ENCODE results near the gene PPM1J. TPM values are rescaled to one million over a fixed set of nuclear protein-coding genes. Genes with fewer than 3 reads are reported as not detected.
A peak's percentile ranks its signal among the peaks of the same experiment; 100 is the strongest.

PPM1J gene, protein sequence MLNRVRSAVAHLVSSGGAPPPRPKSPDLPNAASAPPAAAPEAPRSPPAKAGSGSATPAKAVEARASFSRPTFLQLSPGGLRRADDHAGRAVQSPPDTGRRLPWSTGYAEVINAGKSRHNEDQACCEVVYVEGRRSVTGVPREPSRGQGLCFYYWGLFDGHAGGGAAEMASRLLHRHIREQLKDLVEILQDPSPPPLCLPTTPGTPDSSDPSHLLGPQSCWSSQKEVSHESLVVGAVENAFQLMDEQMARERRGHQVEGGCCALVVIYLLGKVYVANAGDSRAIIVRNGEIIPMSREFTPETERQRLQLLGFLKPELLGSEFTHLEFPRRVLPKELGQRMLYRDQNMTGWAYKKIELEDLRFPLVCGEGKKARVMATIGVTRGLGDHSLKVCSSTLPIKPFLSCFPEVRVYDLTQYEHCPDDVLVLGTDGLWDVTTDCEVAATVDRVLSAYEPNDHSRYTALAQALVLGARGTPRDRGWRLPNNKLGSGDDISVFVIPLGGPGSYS
- not detected for total RNA-seq

DNA sequence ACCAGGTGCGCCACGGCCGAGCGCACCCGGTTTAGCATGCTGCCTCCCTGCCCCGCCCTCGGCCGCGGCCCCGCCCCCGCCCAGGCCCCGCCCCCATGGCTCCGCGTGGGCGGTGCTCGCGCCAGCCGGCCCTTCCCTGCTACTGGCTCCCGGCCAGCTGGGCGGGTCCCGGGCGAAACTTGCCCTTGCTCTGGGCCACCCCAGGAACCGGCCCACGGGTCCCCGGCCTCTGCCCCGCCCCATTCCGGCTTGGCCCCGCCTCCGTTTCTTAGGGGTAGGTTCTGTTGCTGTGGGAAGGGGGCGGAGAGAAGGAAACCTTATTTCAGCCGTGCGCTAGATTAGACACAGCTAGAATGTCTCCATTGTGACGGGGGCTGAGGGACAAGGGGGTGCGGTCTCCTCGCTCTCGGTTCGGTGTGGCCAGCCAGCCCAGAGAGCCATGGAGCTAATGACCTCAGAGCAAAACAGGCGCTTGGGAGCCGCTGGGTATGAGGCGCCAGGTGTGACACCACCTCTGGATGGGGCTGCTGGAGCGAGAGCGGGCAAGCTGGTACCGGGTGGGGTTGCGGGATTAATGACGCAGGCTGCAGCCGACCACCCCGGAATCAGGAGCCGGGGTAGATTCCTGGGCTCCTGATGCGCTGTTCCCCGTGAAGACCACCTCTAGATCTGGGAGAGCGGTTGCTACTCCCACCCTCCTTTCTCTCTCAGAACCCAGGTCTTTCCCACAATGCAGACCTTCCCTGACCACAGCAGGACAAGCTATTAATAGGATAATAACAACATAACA lies at the start of gene PPM1J:
PPM1J (minus strand) TSS at position 69 of the 790 bp plus-strand sequence; CDS start at position 38, 31 bp downstream.
- Mint-ChIP-seq H3K27me3 (peaks cover 0 to 9% of the 10 kb centered on the region in 2 donors), H3K36me3 (no peaks in the 10 kb centered on the region), H3K4me1 (ENCODE audit: low read depth in 2 of 2) (peaks cover 15 to 29% of the 10 kb centered on the region in 2 donors), H3K27ac (peak within 1 kb of the TSS; percentile 40 to 75), H3K9me3 (no peaks in the 10 kb centered on the region), H3K4me3 (peak within 1 kb of the TSS; percentile 84)
- DNase-seq (ENCODE audit: low spot score) (peak; percentile 100), ATAC-seq (peak; percentile 96)

DNA sequence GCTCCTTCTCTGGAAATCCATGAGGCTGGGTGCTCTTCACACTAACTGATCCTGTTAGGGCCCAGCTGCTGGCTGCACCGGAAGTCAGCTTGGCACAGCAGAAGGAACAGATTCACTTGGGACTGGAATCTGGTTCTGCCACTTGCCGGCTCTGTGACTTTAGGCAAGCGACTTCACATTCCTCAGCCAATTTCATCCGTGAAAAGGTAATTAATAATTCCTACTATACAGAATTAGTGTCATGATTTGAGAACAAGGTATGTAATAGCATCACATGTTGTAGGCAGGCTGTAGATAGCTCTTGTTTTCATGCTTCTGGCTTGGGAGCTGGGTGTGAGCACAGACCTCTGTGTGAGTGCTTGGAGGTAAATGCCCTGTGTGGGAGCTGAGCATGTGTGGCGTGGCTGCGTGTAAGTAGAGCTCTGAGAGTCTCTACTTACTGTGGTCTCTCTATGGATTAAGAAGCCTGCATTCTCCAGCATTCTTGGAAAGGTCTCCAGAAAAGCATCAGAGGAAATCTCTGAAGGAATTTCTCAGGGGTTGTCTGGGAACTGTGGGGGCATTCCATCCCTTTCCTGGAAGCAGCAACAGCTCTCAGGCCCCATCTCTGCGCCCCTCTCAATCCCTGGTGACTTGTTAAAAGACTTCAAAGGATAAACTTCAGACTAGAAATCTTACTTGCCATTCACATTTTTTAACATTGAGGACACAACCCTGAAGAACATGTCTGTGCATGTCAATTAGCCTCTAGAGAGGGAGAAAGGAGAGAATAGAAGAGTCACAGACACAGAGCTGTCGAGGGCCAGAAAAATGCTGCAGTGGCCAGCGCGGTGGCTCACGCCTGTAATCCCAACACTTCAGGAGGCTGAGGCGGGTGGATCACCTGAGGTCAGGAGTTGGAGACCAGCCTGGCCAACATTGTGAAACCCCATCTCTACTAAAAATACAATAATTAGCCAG lies 47.7 kb upstream of the PPM1J start:
- H3K9me3 Mint-ChIP-seq, result no peaks in the 10 kb centered on the region
- H3K27ac Mint-ChIP-seq, result no peak overlapping the region
- H3K4me3 Mint-ChIP-seq, result no peak overlapping the region
- H3K36me3 Mint-ChIP-seq, result no peaks in the 10 kb centered on the region
- peaks cover 0 to 6% of the 10 kb centered on the region in 2 donors for H3K4me1 Mint-ChIP-seq (ENCODE audit: low read depth in 2 of 2)
- ATAC-seq, result no peak
- peaks cover 7 to 12% of the 10 kb centered on the region in 2 donors for H3K27me3 Mint-ChIP-seq
- DNase-seq (ENCODE audit: low spot score), result no peak

DNA sequence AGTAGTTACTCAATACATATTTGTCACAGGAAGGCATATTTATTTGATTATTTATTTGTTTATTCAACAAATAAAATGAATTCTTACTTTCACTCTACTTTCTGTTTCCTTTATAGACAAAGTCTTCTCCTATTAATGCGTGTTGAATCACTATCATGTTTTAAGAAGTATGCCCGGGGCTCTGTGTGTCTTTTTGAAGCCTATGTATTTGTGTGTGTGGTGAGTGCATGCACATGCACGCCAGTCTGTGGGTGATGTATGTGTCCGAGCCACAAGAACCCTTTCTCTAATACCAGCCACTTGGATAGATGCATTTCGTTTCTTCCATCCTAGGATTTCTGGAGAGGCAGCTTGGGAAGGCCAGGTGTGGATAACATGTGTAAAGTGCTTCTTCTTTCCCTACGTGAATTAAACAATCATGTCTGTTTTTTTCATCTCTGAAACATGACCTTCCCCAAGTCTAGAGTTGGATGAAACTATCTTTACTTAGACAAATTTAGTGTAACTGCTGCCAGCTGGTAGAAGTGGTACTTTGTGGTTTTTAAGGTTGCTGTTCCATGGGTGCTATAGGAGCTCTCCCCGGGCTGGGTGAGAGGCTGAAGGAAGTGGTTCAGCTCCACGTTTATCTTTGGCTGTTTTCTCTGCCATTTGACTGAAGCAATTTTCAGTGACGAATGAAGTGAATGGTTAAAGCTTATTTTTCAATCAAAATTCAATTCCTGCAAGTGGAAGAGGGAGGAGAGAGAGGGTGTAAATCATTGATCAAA lies 46.8 kb upstream of the PPM1J start:
- no peaks in the 10 kb centered on the region for H3K36me3 Mint-ChIP-seq
- H3K4me1 Mint-ChIP-seq (ENCODE audit: low read depth in 2 of 2), result peaks cover 0 to 6% of the 10 kb centered on the region in 2 donors
- H3K27me3 Mint-ChIP-seq, result peaks cover 7 to 12% of the 10 kb centered on the region in 2 donors
- no peak overlapping the region for H3K27ac Mint-ChIP-seq
- no peak for DNase-seq (ENCODE audit: low spot score)
- no peaks in the 10 kb centered on the region for H3K9me3 Mint-ChIP-seq
- H3K4me3 Mint-ChIP-seq, result no peak overlapping the region
- no peak for ATAC-seq

DNA sequence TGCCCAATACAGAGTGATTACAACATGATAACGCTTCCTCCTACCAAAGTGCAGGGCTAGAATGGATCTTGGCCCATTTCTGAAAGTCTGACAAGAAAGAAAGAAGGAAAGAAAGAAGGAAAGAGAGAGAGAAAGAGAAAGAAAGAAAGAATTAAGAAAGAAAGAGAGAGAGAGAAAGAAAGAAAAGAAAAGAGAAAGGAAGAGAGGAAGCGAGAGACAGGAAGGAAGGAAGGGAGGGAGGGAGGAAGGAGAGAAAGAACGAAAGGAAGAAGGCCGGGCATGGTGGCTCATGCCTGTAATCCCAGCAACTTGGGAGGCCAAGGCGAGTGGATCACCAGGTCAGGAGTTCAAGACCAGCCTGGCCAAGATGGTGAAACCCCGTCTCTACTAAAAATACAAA lies 44.1 kb upstream of the PPM1J start:
- no peaks in the 10 kb centered on the region for H3K9me3 Mint-ChIP-seq
- no peak for ATAC-seq
- H3K4me1 Mint-ChIP-seq (ENCODE audit: low read depth in 2 of 2), result peaks cover 0 to 6% of the 10 kb centered on the region in 2 donors
- H3K4me3 Mint-ChIP-seq, result no peak overlapping the region
- no peak for DNase-seq (ENCODE audit: low spot score)
- peaks cover 3% of the 10 kb centered on the region for H3K36me3 Mint-ChIP-seq
- peaks cover 8 to 10% of the 10 kb centered on the region in 2 donors for H3K27me3 Mint-ChIP-seq
- no peak overlapping the region for H3K27ac Mint-ChIP-seq

DNA sequence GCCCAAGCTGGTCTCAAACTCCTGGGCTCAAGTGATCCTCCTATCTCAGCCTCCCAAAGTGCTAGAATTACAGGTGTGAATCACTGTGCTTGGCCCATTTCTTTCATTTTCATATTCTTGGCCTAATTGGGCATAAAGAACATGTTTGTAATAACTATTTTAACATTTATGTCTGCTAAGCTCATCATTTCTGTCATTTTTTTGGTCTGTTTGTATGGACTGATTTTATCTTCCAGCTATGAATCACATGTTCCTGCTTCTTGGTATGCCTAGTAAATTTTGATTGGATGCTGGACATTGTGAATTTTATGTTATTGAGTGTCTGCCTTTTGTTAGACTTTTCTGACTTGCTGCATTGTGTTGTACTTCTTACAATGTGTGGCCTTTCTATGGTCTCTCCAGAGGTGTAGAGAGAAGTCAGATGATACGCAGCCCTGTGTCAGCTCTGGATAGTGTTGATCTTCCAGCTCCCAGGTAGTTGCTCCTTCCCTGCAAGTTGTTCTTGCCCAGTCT lies 39.0 kb upstream of the PPM1J start:
- Mint-ChIP-seq H3K4me3 (no peak overlapping the region), H3K27ac (no peak overlapping the region), H3K9me3 (no peaks in the 10 kb centered on the region), H3K27me3 (peaks cover 14 to 36% of the 10 kb centered on the region in 2 donors), H3K36me3 (peaks cover 5% of the 10 kb centered on the region), H3K4me1 (ENCODE audit: low read depth in 2 of 2) (no peaks in the 10 kb centered on the region)
- DNase-seq (ENCODE audit: low spot score) (no peak), ATAC-seq (no peak)

DNA sequence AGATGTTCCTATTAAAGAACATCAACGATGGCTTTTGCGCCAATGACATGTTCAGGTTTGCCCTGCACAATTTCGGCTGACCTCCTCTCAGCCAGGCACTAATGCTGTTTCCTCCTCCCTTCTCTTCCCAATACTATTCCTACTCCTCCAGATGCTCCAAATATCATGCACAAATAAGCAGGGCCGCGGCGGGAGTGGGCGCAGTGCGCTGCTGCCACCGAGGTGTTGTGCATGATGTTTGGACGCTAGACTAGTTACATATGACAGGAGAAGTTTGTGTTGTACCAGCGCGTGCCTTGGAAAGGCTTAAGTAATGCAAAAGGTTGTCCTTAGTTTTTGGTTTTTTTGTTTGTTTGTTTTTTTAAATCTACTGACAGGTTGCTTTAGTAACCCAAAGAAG lies 33.3 kb upstream of the PPM1J start:
- H3K36me3 Mint-ChIP-seq, result no peaks in the 10 kb centered on the region
- ATAC-seq (no peak), DNase-seq (ENCODE audit: low spot score) (no peak)
- no peaks in the 10 kb centered on the region for H3K9me3 Mint-ChIP-seq
- H3K27me3 Mint-ChIP-seq, result peaks cover 32 to 45% of the 10 kb centered on the region in 2 donors
- peaks cover 0 to 4% of the 10 kb centered on the region in 2 donors for H3K4me1 Mint-ChIP-seq (ENCODE audit: low read depth in 2 of 2)
- H3K27ac Mint-ChIP-seq, result no peak overlapping the region
- no peak overlapping the region for H3K4me3 Mint-ChIP-seq

DNA sequence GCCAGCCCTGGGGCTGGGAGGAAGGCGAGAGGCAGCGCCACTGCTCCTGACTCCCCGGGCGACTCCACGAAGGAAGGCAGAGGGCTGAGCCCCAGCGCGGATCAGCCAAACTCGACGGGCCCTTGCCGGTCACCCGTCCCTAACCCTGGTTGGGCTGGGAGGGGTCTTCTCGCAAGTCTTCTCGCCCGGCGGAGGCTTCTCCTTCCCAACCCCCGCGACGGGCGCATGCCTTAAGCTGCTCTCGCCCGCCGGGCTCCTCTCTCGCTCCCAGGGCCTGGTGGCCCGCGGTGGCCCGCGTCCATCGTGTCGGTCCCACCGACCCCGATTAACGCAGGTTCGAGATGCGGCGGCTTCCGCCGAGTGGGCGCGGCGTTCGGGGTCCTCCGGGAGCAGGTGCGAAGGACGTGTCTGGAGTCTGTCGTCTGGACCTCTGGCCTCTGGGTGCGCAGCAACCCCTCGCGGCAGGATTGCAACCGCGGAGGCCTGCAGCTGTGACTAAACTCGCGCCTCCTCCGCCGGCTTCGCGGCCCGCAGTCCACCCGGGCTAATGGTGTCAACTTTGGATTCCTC lies 29.0 kb upstream of the PPM1J start:
- no peak overlapping the region for H3K27ac Mint-ChIP-seq
- DNase-seq (ENCODE audit: low spot score) (no peak), ATAC-seq (peak; percentile 46 to 61)
- H3K4me1 Mint-ChIP-seq (ENCODE audit: low read depth in 2 of 2), result peaks cover 0 to 4% of the 10 kb centered on the region in 2 donors
- H3K4me3 Mint-ChIP-seq, result no peak overlapping the region
- H3K36me3 Mint-ChIP-seq, result no peaks in the 10 kb centered on the region
- no peaks in the 10 kb centered on the region for H3K9me3 Mint-ChIP-seq
- H3K27me3 Mint-ChIP-seq, result peaks cover 50 to 57% of the 10 kb centered on the region in 2 donors

DNA sequence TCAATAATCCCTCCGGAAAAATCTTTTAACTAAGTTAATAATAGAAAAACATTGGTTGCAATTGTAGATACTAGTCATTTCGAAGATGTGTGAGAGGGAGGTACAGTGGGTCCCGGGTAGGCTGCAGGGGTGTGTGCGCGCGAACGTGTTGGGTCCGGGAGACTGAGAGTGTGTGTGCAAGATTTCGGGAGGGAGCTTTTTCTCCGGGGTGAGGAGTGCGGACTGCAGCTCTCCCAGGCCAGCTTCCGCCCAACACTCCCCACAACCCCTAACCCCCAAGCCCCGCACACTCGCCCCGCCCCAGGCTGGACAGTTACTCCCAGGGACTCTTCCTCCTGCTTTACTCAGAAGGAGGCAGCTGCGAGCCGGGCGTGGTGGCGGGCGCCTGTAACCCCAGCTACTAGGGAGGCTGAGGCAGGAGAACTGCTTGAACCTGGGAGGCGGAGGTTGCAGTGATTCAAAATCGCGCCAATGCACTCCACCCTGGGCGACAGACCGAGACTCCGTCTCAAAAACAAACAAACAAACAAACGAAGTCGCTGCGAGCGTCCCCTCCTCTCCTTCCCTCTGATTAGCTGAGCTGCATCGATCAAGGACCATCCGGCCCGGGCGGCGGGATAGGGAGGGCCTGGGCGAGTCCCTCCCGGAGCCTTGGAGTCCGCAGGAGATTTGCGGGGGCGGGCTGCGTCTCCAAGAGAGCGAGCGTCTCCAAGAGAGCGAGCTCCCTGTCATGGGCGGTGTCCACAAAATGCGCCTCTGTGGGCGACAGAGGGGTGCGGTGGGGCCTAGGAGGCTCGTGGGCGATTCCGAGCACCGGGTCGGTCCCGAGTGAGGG lies 28.3 kb upstream of the PPM1J start:
- H3K9me3 Mint-ChIP-seq, result no peaks in the 10 kb centered on the region
- peaks cover 51 to 57% of the 10 kb centered on the region in 2 donors for H3K27me3 Mint-ChIP-seq
- H3K4me3 Mint-ChIP-seq, result no peak overlapping the region
- peaks cover 0 to 4% of the 10 kb centered on the region in 2 donors for H3K4me1 Mint-ChIP-seq (ENCODE audit: low read depth in 2 of 2)
- DNase-seq (ENCODE audit: low spot score) (no peak), ATAC-seq (peak in 1 of 2 donors; percentile 52)
- no peaks in the 10 kb centered on the region for H3K36me3 Mint-ChIP-seq
- H3K27ac Mint-ChIP-seq, result no peak overlapping the region

DNA sequence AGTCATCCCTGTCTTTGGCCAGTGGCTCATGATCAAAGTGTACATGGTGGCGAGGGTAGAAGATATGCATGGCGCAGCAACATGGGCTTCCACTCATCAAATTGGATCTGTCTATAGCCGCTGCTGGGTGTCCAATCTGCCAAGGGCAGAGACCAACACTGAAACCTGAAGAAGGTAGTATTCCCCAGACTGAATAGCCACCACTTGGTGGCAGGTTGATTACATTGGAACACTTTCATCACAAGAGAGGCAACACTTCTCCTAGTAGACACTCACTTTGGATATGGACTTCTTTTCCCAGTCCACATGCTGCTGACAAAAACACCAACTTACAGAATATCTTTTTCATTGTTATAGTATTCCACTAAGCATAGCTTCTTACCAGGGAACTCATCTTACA lies 22.4 kb upstream of the PPM1J start:
- H3K4me1 Mint-ChIP-seq (ENCODE audit: low read depth in 2 of 2), result no peaks in the 10 kb centered on the region
- ATAC-seq, result peak in 1 of 2 donors; percentile 43

DNA sequence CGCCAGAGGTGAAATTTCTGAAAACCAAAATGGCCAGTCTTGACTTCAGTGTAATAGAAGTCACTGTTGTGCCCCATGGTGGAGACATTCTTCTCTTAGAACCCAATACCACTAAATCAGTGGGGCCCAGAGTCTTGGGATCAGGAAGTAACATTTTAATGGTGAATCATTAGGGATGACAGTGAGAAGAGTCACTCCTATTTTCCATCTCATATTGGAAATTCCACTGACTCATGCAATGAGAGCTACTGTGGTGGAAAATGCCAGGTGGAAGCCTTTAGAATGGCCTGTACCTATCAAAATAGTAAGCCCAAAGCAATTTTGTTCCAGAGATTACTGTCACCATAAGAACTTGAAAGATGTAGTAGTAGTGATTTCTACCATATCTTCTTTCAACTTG lies 20.6 kb upstream of the PPM1J start:
- no peak for ATAC-seq
- H3K4me1 Mint-ChIP-seq (ENCODE audit: low read depth in 2 of 2), result no peaks in the 10 kb centered on the region
- H3K27me3 Mint-ChIP-seq, result peaks cover 31 to 39% of the 10 kb centered on the region in 2 donors
- H3K27ac Mint-ChIP-seq, result no peak overlapping the region
- no peaks in the 10 kb centered on the region for H3K36me3 Mint-ChIP-seq
- no peak overlapping the region for H3K4me3 Mint-ChIP-seq
- no peak for DNase-seq (ENCODE audit: low spot score)
- H3K9me3 Mint-ChIP-seq, result no peaks in the 10 kb centered on the region

More for the DNA sequence above, 22.4 kb upstream of the PPM1J start:
- H3K27ac Mint-ChIP-seq, result no peak overlapping the region
- H3K36me3 Mint-ChIP-seq, result no peaks in the 10 kb centered on the region
- no peaks in the 10 kb centered on the region for H3K9me3 Mint-ChIP-seq
- H3K4me3 Mint-ChIP-seq, result no peak overlapping the region
- peaks cover 39 to 45% of the 10 kb centered on the region in 2 donors for H3K27me3 Mint-ChIP-seq
- DNase-seq (ENCODE audit: low spot score), result no peak

DNA sequence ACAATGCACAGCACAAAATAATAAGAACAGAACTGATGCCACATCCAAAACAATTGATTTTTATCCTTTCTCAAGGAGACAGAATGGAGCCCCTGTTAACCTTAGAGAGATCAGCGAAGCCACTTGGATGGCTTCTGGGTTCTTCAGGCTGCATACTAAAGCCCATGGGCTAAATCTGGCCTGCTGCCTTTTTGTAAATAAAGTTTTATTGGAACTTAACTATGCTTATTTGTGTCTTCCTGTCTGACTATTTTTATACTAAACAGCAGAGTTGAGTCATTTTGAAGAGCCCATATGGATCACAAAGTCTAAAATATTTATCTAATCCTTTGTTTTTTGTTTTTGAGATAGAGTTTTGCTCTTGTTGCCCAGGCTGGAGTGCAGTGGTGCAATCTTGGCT lies 16.3 kb upstream of the PPM1J start:
- ATAC-seq (no peak), DNase-seq (ENCODE audit: low spot score) (no peak)
- peaks cover 4 to 8% of the 10 kb centered on the region in 2 donors for H3K27me3 Mint-ChIP-seq
- no peak overlapping the region for H3K27ac Mint-ChIP-seq
- H3K36me3 Mint-ChIP-seq, result no peaks in the 10 kb centered on the region
- no peaks in the 10 kb centered on the region for H3K4me1 Mint-ChIP-seq (ENCODE audit: low read depth in 2 of 2)
- H3K9me3 Mint-ChIP-seq, result no peaks in the 10 kb centered on the region
- no peak overlapping the region for H3K4me3 Mint-ChIP-seq
